Peyer's patch (tissue), 4 donors: ENCODE results near the gene COG6.

Experiments used
- CTCF ChIP-seq, 6 experiments: fragments of 450-650 bp in 4 of 6; fragments of 200-600 bp in 2 of 6; sonication (generic) in 1 of 6; IDR thresholded peaks; one replicate each; pipeline ENCODE4 v1.5.1; 2017 to 2019; ENCODE audit warnings: antibody characterized with exemption in 6 of 6, mild to moderate bottlenecking in 3 of 6, moderate library complexity in 1 of 6
- POLR2A ChIP-seq, 2 donors: fragments of 450-650 bp; IDR thresholded peaks; one replicate each; pipeline ENCODE4 v1.5.1; 2017; ENCODE audit warnings: antibody characterized with exemption in 2 of 2, mild to moderate bottlenecking in 2 of 2, moderate library complexity in 2 of 2

GRCh38 chr13:39751805-39752204 lies 96.3 kb downstream of the COG6 start:
- TF ChIP-seq CTCF (IDR thresholded peaks at IDR 0.05) (no peak), POLR2A (IDR thresholded peaks at IDR 0.05) (no peak)
